ENCODE data around the gene KIAA1671.

KIAA1671 gene

GRCh38 chr22:24972369-24972768, 19.9 kb downstream of the KIAA1671 start:
- no peaks in the 10 kb centered on the region for H3K9me2 ChIP-seq (replicated peaks; ENCODE audit: low read depth, low read length)
- H3K4me1 ChIP-seq (ENCODE audit: insufficient read depth, low read length, poor library complexity, severe bottlenecking), result no peaks in the 10 kb centered on the region
- H3K4me2 ChIP-seq (ENCODE audit: low read depth, low read length, poor library complexity, severe bottlenecking), result no peak overlapping the region
- no peaks in the 10 kb centered on the region for H3K9me3 ChIP-seq (ENCODE audit: insufficient read depth, low read depth, low read length)
- no peaks in the 10 kb centered on the region for H3K79me2 ChIP-seq (ENCODE audit: insufficient read depth, low read length)
- H3K4me3 ChIP-seq (ENCODE audit: low read length, poor library complexity, severe bottlenecking), result no peak overlapping the region
- H3F3A ChIP-seq (ENCODE audit: low read depth), result no peaks in the 10 kb centered on the region
- no peak overlapping the region for H2AFZ ChIP-seq (ENCODE audit: low read length)
- no peaks in the 10 kb centered on the region for H3K27me3 ChIP-seq (ENCODE audit: insufficient read depth, low read length, poor library complexity, severe bottlenecking)
- no peak overlapping the region for H3K9ac ChIP-seq (ENCODE audit: low read depth, low read length, poor library complexity, severe bottlenecking)
- TF ChIP-seq EZH2phosphoT487 (IDR thresholded peaks at IDR 0.05; ENCODE audit: borderline replicate concordance) (no peak), CTCF (conservative IDR thresholded peaks at IDR 0.05; ENCODE audit: low read length) (no peak)
- H4K20me1 ChIP-seq (ENCODE audit: insufficient read depth, low read length, poor library complexity, severe bottlenecking), result no peaks in the 10 kb centered on the region
- H3K36me3 ChIP-seq (ENCODE audit: insufficient read depth, low read length), result no peaks in the 10 kb centered on the region

GRCh38 chr22:24973872-24974271, 21.4 kb downstream of the KIAA1671 start:
- H3K4me3 ChIP-seq (ENCODE audit: low read length, poor library complexity, severe bottlenecking), result no peak overlapping the region
- no peaks in the 10 kb centered on the region for H3F3A ChIP-seq (ENCODE audit: low read depth)
- no peaks in the 10 kb centered on the region for H3K79me2 ChIP-seq (ENCODE audit: insufficient read depth, low read length)
- H3K9ac ChIP-seq (ENCODE audit: low read depth, low read length, poor library complexity, severe bottlenecking), result no peak overlapping the region
- no peak overlapping the region for H2AFZ ChIP-seq (ENCODE audit: low read length)
- TF ChIP-seq CTCF (conservative IDR thresholded peaks at IDR 0.05; ENCODE audit: low read length) (no peak), EZH2phosphoT487 (IDR thresholded peaks at IDR 0.05; ENCODE audit: borderline replicate concordance) (no peak)
- no peaks in the 10 kb centered on the region for H3K36me3 ChIP-seq (ENCODE audit: insufficient read depth, low read length)
- H3K27me3 ChIP-seq (ENCODE audit: insufficient read depth, low read length, poor library complexity, severe bottlenecking), result no peaks in the 10 kb centered on the region
- H3K9me3 ChIP-seq (ENCODE audit: insufficient read depth, low read depth, low read length), result no peaks in the 10 kb centered on the region
- no peaks in the 10 kb centered on the region for H3K4me1 ChIP-seq (ENCODE audit: insufficient read depth, low read length, poor library complexity, severe bottlenecking)
- no peaks in the 10 kb centered on the region for H4K20me1 ChIP-seq (ENCODE audit: insufficient read depth, low read length, poor library complexity, severe bottlenecking)
- no peaks in the 10 kb centered on the region for H3K9me2 ChIP-seq (replicated peaks; ENCODE audit: low read depth, low read length)
- H3K4me2 ChIP-seq (ENCODE audit: low read depth, low read length, poor library complexity, severe bottlenecking), result no peak overlapping the region

- Histone ChIP-seq H4K20me1 (ENCODE audit: insufficient read depth, low read length, poor library complexity, severe bottlenecking) (no peaks in the 10 kb centered on the region), H3K36me3 (ENCODE audit: insufficient read depth, low read length) (no peaks in the 10 kb centered on the region), H3K4me1 (ENCODE audit: insufficient read depth, low read length, poor library complexity, severe bottlenecking) (no peaks in the 10 kb centered on the region), H3K4me3 (ENCODE audit: low read length, poor library complexity, severe bottlenecking) (no peak overlapping the region), H3K9me2 (replicated peaks; ENCODE audit: low read depth, low read length) (no peaks in the 10 kb centered on the region), H3K9me3 (ENCODE audit: insufficient read depth, low read depth, low read length) (no peaks in the 10 kb centered on the region), H3K9ac (ENCODE audit: low read depth, low read length, poor library complexity, severe bottlenecking) (no peak overlapping the region), H3K4me2 (ENCODE audit: low read depth, low read length, poor library complexity, severe bottlenecking) (no peak overlapping the region), H3K79me2 (ENCODE audit: insufficient read depth, low read length) (no peaks in the 10 kb centered on the region), H3K27me3 (ENCODE audit: insufficient read depth, low read length, poor library complexity, severe bottlenecking) (no peaks in the 10 kb centered on the region), H2AFZ (ENCODE audit: low read length) (no peak overlapping the region), H3F3A (ENCODE audit: low read depth) (no peaks in the 10 kb centered on the region)
- TF ChIP-seq EZH2phosphoT487 (IDR thresholded peaks at IDR 0.05; ENCODE audit: borderline replicate concordance), result no peak
- TF ChIP-seq CTCF (conservative IDR thresholded peaks at IDR 0.05; ENCODE audit: low read length), result no peak
These were observed 22.7 kb downstream of the KIAA1671 start for GRCh38 chr22:24975125-24975640.

Measured in Loucy (cell line).